CMK (cell line): Measurements from ENCODE around the gene IGFN1.

ENCODE experiments used
- DNase-seq: peaks from one replicate; pipeline ENCODE4 v3.0.0-alpha.2; 2010; ENCODE audit warnings: low read depth

IGFN1 gene

GRCh38 chr1:201266774-201267173, 76.2 kb downstream of the IGFN1 start:
- DNase-seq: no peak

- DNase-seq: no peak
Measured at GRCh38 chr1:201267481-201268229, 77.0 kb downstream of the IGFN1 start.

DNA sequence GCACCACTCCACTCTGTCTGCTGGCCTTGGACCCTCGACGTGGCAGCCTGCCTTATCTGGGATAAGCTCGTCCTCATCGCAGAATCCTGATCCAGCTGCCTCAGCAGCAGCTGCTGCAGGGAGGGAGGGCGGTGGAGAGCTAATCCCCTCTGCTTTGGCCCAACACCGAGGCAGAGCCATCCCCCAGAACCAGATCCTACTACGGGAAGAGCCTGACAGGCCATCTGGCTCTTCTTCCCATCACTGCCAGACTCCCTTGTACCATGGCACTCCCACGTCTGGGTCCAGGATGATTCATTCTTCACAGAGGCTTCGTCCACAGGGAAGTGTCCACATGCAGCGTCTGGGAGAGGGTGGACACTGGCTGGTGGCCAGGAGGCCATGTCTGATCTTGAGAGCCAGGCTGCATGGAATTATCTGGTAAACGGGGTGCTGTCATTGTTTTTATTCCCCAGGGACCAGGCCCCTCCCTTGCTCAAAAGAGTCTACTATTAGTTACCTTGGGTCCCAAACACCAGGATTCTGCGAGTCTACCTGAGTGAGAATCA, 78.1 kb downstream of the IGFN1 start:
- no peak for DNase-seq

DNA sequence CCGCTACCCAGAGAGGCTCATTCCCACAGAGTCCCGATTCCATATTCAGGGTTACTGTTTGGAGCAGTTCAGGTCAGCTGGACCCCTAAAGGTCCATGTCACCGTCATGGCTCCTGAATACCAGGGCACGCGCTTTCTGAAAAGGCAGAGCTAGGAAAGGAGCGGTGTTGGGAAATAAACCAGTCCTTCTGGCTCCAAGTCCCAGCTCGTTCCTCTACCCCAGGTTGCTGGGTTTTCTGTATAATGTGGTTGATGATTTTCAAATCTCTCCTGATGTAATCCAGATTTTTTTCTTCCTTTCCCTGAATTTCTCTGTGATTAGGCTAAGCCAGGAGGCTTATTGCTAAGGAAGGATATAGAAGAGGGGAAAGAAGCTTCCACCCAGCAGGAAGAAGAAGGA, 78.7 kb downstream of the IGFN1 start:
- no peak for DNase-seq

DNA sequence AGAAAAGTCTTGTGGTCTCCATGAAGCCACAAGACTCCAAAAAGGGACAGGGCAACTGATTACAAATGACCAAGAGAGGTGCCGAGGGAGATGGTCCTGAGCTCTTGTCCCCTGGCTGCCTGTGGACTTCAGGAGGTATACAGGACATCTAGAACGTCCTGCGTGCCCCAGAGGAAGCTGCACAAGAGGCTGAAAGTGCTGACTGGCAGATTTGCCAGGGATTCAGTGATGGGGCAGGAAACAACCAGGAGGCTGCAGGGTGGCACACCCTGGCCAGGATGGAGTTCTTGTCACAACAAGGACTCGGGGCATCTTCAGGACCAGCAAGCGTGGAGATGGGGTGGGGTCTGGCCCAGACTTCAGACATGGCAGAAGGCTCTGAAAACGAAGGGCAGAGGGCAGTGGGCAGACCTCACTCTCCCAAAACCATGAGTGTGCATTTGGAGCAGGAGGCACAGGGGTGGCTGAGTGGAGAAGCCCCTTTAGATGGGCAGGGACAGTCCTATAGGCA, 79.3 kb downstream of the IGFN1 start:
- DNase-seq: no peak

GRCh38 chr1:201270616-201271390, 80.2 kb downstream of the IGFN1 start:
- no peak for DNase-seq

- no peak for DNase-seq
Measured at GRCh38 chr1:201272799-201273198, 82.2 kb downstream of the IGFN1 start.

GRCh38 chr1:201274616-201275252, 84.1 kb downstream of the IGFN1 start:
- DNase-seq: no peak

DNA sequence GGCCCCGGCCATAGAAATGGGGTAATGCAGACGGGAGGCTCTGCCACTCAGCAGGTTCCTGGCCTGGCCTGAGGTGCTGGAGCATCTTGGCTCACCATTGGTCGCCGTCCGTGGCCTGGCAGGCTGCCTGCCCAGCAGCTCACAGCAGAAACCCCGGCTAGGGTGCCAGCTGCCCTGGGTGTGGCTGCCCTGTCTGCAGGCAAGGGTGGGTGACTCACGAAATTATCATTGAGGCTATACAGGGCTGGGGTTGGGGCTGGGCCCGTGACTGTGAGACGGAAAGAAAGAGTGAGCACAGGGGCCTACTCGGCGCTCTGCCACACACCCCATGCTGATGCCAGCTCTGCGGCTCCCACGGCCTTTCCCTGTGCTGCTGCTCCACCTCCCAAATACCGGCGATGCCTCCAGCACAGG, 84.6 kb downstream of the IGFN1 start:
- DNase-seq: no peak

GRCh38 chr1:201276891-201277290, 86.3 kb downstream of the IGFN1 start:
- no peak for DNase-seq

DNA sequence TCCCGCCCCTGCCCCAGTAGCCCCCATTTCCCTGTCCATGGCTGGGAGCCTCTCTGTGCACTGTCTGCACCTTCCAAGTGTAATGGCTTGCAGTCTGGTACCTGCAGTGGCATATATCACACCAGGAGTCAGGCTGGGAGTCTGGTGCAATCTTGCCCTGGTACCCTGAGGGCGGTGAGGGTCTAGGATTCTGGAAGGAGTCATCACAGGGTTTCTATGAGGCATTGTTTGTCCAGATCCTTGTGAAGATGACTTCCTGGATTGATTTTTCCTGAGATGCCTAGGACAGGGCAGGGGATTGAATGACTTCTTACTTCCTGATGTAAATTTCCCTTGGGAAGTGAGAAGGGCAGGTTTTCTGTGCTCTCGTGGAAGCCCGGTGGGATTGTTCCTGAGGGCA, 86.8 kb downstream of the IGFN1 start:
- DNase-seq: no peak
